LNCAP (cell line): ENCODE results near the gene BDNF.

Experiments used
- TF ChIP-seq, protein P1 (sequence below): fragments of 450-650 bp; IDR thresholded peaks from 2 replicates; pipeline ENCODE4 v1.5.1; 2017; ENCODE audit warnings: mild to moderate bottlenecking

BDNF gene

DNA sequence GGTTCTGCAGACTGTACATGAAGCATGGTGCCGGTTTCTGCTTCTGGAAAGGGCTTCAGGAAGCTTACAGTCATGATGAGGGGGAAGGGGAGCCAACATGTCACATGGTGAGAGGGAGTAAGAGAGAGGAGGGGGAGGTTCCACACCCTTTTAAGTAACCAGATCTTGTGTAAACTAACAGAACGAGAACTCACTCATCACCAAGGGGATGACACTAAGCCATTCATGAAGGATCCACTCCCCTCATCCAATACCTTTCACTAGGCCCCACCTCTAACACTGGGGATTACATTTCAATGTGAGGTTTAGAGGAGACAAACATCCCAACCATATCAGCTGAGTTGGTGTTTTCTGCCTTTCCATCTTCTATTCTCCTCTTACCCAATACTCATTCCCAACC, 83.5 kb downstream of the BDNF start:
- TF ChIP-seq, protein P1, sequence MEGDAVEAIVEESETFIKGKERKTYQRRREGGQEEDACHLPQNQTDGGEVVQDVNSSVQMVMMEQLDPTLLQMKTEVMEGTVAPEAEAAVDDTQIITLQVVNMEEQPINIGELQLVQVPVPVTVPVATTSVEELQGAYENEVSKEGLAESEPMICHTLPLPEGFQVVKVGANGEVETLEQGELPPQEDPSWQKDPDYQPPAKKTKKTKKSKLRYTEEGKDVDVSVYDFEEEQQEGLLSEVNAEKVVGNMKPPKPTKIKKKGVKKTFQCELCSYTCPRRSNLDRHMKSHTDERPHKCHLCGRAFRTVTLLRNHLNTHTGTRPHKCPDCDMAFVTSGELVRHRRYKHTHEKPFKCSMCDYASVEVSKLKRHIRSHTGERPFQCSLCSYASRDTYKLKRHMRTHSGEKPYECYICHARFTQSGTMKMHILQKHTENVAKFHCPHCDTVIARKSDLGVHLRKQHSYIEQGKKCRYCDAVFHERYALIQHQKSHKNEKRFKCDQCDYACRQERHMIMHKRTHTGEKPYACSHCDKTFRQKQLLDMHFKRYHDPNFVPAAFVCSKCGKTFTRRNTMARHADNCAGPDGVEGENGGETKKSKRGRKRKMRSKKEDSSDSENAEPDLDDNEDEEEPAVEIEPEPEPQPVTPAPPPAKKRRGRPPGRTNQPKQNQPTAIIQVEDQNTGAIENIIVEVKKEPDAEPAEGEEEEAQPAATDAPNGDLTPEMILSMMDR: no peak

DNA sequence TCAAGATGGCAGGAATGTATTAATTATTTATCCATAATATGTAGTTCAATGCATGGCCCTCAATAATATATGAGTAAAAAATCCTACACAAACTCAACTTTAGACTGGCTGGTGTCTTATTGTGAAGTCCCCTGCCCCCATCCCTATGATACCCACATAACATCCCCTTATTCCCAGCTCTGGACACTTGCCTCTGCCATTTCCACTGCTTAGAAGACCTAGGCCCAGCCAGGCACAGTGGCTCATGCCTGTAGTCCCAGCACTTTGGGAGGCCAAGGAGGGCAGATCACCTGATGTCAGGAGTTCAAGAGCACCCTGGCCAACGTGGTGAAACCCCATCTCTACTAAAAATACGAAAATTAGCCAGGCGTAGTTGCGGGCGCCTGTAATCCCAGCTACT, 84.4 kb downstream of the BDNF start:
- TF ChIP-seq, protein P1: no peak

DNA sequence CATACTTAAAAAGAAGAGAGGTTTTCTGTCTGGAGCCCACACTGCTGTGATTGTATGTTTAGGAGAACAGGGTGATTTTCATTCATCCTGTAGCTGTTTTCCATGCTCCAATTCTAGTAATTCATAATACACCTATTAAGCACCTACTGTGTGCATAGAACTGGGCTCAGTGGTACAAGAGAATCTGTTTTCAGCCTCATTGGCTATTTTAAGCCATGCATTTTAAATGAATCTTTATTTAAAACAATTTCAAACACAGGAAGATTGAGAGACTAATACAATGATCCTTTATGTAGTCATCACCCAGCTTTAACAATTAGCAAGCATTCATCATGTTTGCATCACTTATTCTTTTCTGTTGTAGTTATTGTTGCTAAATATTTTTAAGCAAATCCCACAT, 86.2 kb downstream of the BDNF start:
- TF ChIP-seq, protein P1: no peak

DNA sequence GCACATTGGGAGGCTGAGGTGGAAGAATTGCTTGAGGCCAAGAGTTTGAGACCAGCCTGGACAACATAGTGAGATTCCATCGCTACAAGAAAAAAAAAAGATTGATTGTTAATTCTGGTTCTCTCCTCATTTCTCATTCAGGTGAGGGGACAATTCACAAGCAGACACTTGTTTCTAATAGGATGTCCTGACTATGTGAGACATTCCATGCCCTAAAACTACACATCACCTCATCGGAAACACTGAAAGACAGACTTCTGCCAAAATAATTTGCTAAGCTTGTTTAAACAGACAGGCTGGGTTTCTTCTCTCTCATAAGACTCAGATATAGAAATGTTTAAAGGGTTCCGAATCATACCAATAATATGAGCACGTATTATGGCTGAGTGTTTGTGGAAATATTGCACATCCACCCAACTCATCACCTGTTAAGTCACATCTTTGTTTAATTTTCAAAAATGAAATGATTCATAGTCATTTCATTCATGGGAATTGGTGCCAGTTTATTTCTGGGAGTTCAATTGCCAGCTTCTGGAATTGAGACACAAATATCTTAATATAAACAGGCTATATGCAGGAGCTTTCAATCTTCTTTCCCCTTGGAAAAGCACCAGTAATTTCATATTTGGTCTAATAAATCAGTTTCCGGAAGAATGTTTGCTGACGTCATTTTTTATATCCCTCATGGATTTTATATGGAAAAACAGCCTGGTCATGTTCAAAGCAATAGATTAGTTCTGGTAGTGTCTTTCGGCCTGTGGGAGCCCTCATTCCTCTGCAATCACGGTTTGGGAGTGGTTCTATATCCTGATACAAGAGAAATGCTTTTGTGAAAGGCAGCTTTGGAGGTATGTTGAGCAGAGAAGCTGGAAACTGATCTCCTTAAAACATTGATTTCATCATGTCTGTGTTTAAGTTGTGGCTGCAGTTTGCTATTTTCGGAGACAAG, 87.0 kb downstream of the BDNF start:
- TF ChIP-seq, protein P1: no peak

DNA sequence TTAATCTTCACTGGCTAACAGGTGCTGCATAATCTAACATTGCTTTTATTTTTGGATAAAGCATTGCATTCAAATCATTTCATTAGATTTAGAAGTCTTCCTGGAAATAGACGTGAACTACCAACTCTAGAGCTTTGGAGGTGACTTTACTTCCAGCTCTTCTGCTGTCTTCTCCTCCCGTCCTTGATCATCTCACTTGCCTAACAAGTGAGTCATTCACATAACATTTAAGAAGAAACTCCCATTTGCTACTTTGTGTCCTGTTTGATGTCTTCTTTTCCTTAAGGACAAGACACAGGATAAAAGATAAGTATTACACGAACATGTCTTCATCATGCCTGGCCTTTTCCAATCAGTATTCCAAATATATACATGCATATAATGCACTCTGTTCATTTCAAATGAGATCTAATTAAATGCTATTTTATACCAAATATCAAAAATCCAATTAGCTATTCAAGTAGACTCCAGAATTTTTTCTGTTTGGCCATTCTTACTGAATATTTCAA, 88.3 kb downstream of the BDNF start:
- TF ChIP-seq, protein P1: no peak

DNA sequence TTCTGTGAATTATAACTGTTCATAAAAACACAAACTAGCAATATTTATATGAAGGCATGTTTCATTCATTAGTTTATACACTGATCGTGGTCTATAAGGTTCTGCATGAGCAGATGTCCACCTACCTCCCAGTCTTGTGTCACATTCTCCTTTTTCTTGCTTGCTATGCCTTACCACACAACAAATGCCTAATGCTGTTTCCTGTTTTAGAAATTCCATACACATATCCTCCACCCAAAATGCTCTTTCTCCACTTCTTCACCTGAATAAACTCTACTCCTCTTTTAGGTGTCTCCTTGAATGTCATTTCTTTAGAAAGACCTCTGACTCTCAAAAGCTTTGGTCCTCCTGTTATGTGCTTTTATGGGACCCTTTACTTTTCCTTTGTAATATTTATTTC, 88.9 kb downstream of the BDNF start:
- TF ChIP-seq, protein P1: no peak

DNA sequence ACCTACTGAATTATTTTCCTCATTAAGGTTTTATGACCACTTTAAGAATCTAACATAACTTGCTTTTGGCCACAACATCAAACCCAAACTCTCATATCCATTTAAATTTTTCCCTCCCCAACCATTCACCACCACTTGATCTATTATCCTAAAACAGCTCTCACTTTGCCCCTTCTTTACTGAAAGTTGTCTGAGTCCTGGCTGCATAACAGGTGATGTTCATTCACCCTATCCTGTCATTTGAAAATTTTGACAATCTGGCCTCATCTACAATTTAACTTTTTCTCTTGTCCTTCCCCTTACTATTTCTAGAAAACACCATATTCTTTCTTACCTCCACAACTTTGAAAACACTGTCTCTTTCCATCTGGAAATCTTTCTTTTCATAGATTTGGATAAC, 89.3 kb downstream of the BDNF start:
- TF ChIP-seq, protein P1: no peak
